ENCODE results near the gene KLHL29. TPM values are rescaled to one million over a fixed set of nuclear protein-coding genes. Genes with fewer than 3 reads are reported as not detected.
A peak's percentile ranks its signal among the peaks of the same experiment; 100 is the strongest.

KLHL29 gene
- total RNA-seq, 1 experiment from 2014 or later, result 16.7 TPM

DNA sequence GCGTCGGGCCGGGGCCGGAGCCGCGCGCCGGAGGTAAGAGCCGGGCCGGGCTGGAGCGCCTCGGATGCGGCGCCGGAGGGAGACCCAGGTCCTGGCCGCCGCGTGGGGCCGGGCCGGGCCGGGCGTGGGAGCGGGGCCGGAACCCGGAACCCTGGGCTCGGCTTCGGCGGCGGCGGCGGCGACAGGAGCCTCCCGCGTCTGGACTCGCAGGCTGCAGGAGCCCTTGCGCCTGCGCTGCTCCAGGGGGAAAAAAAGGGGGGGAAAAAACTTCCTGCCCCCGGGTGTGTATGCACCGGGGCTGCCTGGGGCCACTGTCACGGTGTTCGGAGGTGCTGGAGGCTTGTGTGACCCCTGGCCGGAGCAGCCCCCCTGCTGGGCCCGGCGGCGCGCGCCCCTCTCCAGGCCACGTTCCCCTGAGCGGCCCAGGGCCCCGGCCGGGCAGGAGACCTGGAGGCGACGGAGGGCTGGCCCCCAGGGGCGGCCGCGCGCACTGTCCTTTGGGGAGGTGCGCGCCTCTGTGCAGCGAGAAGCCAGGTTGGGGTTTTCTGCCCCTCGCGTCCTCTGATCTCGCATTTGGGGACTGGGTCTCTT, 864 bp downstream of the KLHL29 start:
- CTCF ChIA-PET, result no interaction called here
- Histone ChIP-seq H3K36me3 (ENCODE audit: control insufficient read depth in 1 of 2, insufficient read depth in 2 of 2, low read length in 2 of 2) (no peaks in the 10 kb centered on the region), H3K27me3 (ENCODE audit: insufficient read depth, low read length) (no peaks in the 10 kb centered on the region), H3K4me3 (replicated peaks in 1 of 2; ENCODE audit: low read depth in 1 of 2, low read length in 2 of 2) (peak overlapping the region; percentile 65 to 72), H4K20me1 (ENCODE audit: insufficient read depth) (no peaks in the 10 kb centered on the region), H3K4me1 (ENCODE audit: control insufficient read depth in 1 of 2, insufficient read depth in 2 of 2, low read length in 2 of 2) (peaks cover 8 to 34% of the 10 kb centered on the region in 2 experiments; a peak in 3 of 4 replicates), H3K9ac (ENCODE audit: low read length) (peak overlapping the region; percentile 67), H3K79me2 (ENCODE audit: insufficient read depth, low read length) (peaks cover 48% of the 10 kb centered on the region), H3K9me2 (ENCODE audit: insufficient read depth) (no peaks in the 10 kb centered on the region), H3K4me2 (ENCODE audit: low read length) (peak overlapping the region; percentile 91), H3K9me3 (ENCODE audit: control insufficient read depth in 1 of 2, insufficient read depth in 1 of 2, low read depth in 1 of 2, low read length in 2 of 2) (no peaks in the 10 kb centered on the region), H2AFZ (ENCODE audit: low read depth, low read length, poor library complexity, severe bottlenecking) (no peak overlapping the region), H3K27ac (ENCODE audit: low read depth, low read length) (peak overlapping the region; percentile 51; the same call in 1 of the 2 replicates)
- RAD21 ChIA-PET (ENCODE audit: low non-redundant PET in 1 of 2, low total read pairs in 2 of 2, uncharacterized antibody in 2 of 2, unreplicated experiment in 2 of 2), result no interaction called here
- ATAC-seq (peak; percentile 19), DNase-seq (ENCODE audit: low read depth, low spot score) (no peak)
- no TSS peak for BruUV-seq (replicated peaks)
- no peak for TF ChIP-seq CEBPB (IDR thresholded peaks at IDR 0.05; ENCODE audit: low read depth)
- TF ChIP-seq ZFX (IDR thresholded peaks at IDR 0.05), result peak; percentile 35; the same call in 1 of the 2 replicates
- intact Hi-C loops (cut with micrococcal nuclease), result no loop called here
- POLR2A ChIA-PET, result no interaction called here

DNA sequence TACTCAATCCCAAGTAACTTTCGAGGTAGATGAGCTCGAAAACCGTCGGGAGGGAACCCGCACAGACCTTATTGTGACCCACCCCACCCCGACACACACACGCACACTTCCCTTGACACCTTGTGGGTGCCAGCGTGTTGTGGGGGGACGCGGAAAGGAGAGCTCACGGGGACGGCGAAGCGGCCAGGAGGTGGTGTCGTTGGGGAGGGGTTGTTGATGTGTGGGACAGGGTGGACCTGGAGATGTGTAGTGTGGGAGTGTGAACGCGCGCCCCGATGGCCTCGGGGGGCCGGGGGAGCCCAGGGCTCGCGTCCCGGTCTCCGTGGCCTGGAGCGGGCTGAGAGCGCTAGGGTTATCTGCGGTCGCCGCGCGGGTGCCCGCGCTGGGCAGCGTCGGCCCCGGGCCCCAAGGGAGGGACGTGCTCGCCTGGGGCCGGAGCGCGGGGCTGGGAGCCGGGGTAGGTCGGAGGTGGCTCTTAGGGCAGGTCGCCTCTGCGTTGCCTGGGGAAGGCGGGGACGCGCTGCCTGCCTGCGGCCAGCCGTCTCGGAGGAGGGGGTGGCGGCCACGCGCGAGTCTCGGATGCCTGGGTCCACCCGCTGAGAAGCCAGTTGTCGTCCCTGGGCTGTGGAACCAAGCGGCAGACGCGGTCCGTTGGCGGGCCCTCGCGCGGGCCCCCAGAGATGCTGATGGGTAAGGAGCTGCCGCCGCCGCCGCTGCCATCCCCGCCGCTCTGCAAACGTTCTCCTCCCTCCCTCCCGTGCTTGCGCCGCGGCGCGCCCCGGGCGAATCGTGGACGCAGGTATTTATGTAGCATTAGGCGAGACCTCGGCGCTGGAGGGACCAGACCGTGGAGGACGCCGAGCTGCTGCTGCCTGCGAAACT, 1.6 kb downstream of the KLHL29 start:
- ChIA-PET RAD21 (ENCODE audit: low non-redundant PET in 1 of 2, low total read pairs in 2 of 2, uncharacterized antibody in 2 of 2, unreplicated experiment in 2 of 2) (no interaction called here), POLR2A (no interaction called here), CTCF (no interaction called here)
- Histone ChIP-seq H3K9me3 (ENCODE audit: control insufficient read depth in 1 of 2, insufficient read depth in 1 of 2, low read depth in 1 of 2, low read length in 2 of 2) (no peaks in the 10 kb centered on the region), H2AFZ (ENCODE audit: low read depth, low read length, poor library complexity, severe bottlenecking) (no peak overlapping the region), H3K4me1 (ENCODE audit: control insufficient read depth in 1 of 2, insufficient read depth in 2 of 2, low read length in 2 of 2) (peaks cover 5 to 27% of the 10 kb centered on the region in 2 experiments; a peak in 3 of 4 replicates), H3K27ac (ENCODE audit: low read depth, low read length) (peak overlapping the region; percentile 51; the same call in 1 of the 2 replicates), H3K36me3 (ENCODE audit: control insufficient read depth in 1 of 2, insufficient read depth in 2 of 2, low read length in 2 of 2) (no peaks in the 10 kb centered on the region), H3K9me2 (ENCODE audit: insufficient read depth) (no peaks in the 10 kb centered on the region), H4K20me1 (ENCODE audit: insufficient read depth) (no peaks in the 10 kb centered on the region), H3K79me2 (ENCODE audit: insufficient read depth, low read length) (peaks cover 54% of the 10 kb centered on the region), H3K9ac (ENCODE audit: low read length) (peak overlapping the region; percentile 67), H3K27me3 (ENCODE audit: insufficient read depth, low read length) (no peaks in the 10 kb centered on the region), H3K4me3 (replicated peaks in 1 of 2; ENCODE audit: low read depth in 1 of 2, low read length in 2 of 2) (peak overlapping the region; percentile 65 to 72), H3K4me2 (ENCODE audit: low read length) (peak overlapping the region; percentile 91)
- ATAC-seq (no peak), DNase-seq (ENCODE audit: low read depth, low spot score) (no peak)
- BruUV-seq (replicated peaks), result no TSS peak
- intact Hi-C loops (cut with micrococcal nuclease), result no loop called here
- TF ChIP-seq, protein P1, sequence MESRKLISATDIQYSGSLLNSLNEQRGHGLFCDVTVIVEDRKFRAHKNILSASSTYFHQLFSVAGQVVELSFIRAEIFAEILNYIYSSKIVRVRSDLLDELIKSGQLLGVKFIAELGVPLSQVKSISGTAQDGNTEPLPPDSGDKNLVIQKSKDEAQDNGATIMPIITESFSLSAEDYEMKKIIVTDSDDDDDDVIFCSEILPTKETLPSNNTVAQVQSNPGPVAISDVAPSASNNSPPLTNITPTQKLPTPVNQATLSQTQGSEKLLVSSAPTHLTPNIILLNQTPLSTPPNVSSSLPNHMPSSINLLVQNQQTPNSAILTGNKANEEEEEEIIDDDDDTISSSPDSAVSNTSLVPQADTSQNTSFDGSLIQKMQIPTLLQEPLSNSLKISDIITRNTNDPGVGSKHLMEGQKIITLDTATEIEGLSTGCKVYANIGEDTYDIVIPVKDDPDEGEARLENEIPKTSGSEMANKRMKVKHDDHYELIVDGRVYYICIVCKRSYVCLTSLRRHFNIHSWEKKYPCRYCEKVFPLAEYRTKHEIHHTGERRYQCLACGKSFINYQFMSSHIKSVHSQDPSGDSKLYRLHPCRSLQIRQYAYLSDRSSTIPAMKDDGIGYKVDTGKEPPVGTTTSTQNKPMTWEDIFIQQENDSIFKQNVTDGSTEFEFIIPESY (IDR thresholded peaks at IDR 0.05; ENCODE audit: extremely low read depth, insufficient replicate concordance, low read length), result no peak
- TF ChIP-seq JUND (IDR thresholded peaks at IDR 0.05) (no peak), SIN3A (IDR thresholded peaks at IDR 0.05; ENCODE audit: low read depth) (no peak), TCF7L2 (IDR thresholded peaks at IDR 0.05; ENCODE audit: borderline replicate concordance, extremely low read depth, insufficient read depth, insufficient read length) (no peak), RAD21 (IDR thresholded peaks at IDR 0.05; ENCODE audit: low read depth) (no peak), ELF1 (IDR thresholded peaks at IDR 0.05; ENCODE audit: borderline replicate concordance, low read depth) (no peak), SP1 (IDR thresholded peaks at IDR 0.05; ENCODE audit: low read depth) (no peak), EGR1 (IDR thresholded peaks at IDR 0.05; ENCODE audit: low read depth) (no peak), POLR2AphosphoS5 (IDR thresholded peaks at IDR 0.05; ENCODE audit: low read depth, low read length) (no peak)
- TF ChIP-seq, protein P2, sequence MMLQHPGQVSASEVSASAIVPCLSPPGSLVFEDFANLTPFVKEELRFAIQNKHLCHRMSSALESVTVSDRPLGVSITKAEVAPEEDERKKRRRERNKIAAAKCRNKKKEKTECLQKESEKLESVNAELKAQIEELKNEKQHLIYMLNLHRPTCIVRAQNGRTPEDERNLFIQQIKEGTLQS (IDR thresholded peaks at IDR 0.05), result no peak
- TF ChIP-seq, protein P3, sequence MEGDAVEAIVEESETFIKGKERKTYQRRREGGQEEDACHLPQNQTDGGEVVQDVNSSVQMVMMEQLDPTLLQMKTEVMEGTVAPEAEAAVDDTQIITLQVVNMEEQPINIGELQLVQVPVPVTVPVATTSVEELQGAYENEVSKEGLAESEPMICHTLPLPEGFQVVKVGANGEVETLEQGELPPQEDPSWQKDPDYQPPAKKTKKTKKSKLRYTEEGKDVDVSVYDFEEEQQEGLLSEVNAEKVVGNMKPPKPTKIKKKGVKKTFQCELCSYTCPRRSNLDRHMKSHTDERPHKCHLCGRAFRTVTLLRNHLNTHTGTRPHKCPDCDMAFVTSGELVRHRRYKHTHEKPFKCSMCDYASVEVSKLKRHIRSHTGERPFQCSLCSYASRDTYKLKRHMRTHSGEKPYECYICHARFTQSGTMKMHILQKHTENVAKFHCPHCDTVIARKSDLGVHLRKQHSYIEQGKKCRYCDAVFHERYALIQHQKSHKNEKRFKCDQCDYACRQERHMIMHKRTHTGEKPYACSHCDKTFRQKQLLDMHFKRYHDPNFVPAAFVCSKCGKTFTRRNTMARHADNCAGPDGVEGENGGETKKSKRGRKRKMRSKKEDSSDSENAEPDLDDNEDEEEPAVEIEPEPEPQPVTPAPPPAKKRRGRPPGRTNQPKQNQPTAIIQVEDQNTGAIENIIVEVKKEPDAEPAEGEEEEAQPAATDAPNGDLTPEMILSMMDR (IDR thresholded peaks at IDR 0.05 in 2 of 3, conservative IDR thresholded peaks at IDR 0.05 in 1 of 3; ENCODE audit: borderline replicate concordance in 1 of 3, insufficient read depth in 1 of 3, low read depth in 2 of 3, low read length in 2 of 3), result no peak
